Neural crest cell (in vitro differentiated cells): ENCODE data around the gene AGPAT4. TPM values are rescaled to one million over a fixed set of nuclear protein-coding genes. Genes with fewer than 3 reads are reported as not detected.
"Not testable (repeated sequence)": the region's sequence is repeated elsewhere in the genome, so short reads cannot be mapped to it uniquely, and the experiment has no call there.

Source experiments
- DNase-seq: peaks from one replicate; pipeline ENCODE4 v3.0.0; 2021; ENCODE audit warnings: low read depth, mixed read lengths, low spot score
- H3K27ac Mint-ChIP-seq: one replicate; pipeline ENCODE4 v1.8.0; 2021; ENCODE audit warnings: mild to moderate bottlenecking, mixed read lengths; ENCODE audit not compliant: unreplicated experiment
- H3K27me3 Mint-ChIP-seq: 2 replicates; pipeline ENCODE4 v1.8.0; 2021; ENCODE audit warnings: low read depth, mild to moderate bottlenecking, mixed read lengths
- H3K36me3 Mint-ChIP-seq: 2 replicates; pipeline ENCODE4 v1.8.0; 2021; ENCODE audit warnings: low read depth, mild to moderate bottlenecking, mixed read lengths
- H3K4me1 Mint-ChIP-seq: 2 replicates; pipeline ENCODE4 v1.8.0; 2021; ENCODE audit warnings: mixed read lengths
- H3K4me3 Mint-ChIP-seq: one replicate; pipeline ENCODE4 v1.8.0; 2021; ENCODE audit warnings: mild to moderate bottlenecking, mixed read lengths
- H3K9me3 Mint-ChIP-seq: 2 replicates; pipeline ENCODE4 v1.8.0; 2021; ENCODE audit warnings: mixed read lengths
- long read RNA-seq: library from polyadenylated mRNA; unstranded; transcript quantifications from one replicate; pipeline ENCODE4 v2.0.0, GENCODE V29; 2020
- total RNA-seq: library from RNA; stranded (reverse); gene quantifications from 2 replicates; pipeline ENCODE4 v1.2.1, GENCODE V29; 2021
- TF ChIP-seq, protein P1 (sequence below): fragments of 200-600 bp; sonication (generic); conservative IDR thresholded peaks from 2 replicates; pipeline ENCODE4 v1.5.0; 2021; ENCODE audit warnings: antibody characterized with exemption, mild to moderate bottlenecking

AGPAT4 gene, protein sequence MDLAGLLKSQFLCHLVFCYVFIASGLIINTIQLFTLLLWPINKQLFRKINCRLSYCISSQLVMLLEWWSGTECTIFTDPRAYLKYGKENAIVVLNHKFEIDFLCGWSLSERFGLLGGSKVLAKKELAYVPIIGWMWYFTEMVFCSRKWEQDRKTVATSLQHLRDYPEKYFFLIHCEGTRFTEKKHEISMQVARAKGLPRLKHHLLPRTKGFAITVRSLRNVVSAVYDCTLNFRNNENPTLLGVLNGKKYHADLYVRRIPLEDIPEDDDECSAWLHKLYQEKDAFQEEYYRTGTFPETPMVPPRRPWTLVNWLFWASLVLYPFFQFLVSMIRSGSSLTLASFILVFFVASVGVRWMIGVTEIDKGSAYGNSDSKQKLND
- total RNA-seq = 37.6 and 41.3 TPM in 2 replicates
- long read RNA-seq, full-length matches to known transcripts = 58 of 78 reads
- long read RNA-seq, partial matches to known transcripts = 3 of 78 reads
- long read RNA-seq, other reads (novel, unspliced or antisense) = 17 of 78 reads

DNA sequence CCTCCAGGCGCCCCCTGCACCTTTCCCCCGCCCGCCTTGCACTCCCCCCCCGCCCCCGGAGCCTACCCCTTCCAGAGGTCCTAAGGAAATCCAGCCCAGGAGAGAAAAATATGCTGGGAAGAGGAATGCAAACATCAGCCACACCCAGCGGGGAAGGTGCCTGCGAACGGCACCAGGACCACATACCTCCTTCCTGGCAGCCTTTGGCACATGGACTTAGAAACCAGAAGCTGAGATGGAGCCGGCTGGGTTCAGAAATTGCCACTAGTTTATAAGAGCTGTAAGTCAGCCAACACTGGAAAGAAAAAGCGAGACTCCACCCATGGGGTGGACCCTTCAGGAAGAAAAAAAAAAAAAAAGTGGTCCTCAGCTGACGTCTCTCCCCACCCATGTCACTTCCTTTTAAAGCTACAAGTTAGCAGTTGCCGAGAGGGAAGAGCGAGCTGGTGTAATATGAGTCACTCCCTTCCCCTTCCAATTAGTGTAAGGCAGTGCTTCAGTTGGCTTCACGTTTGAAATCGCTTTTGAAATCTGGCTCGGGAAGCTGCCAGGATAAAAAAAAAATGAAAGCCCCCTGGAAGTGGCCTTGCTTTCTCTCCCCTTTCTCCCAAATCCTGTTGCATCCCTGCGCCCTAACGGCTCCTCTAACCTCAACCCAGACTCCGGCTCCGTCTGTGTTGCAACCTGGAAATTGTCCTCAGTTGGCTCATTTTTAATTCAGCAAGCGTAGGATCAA lies at the start of gene AGPAT4:
TSS of gene AGPAT4 (minus strand) at position 310 of the 736 bp plus-strand sequence. CDS start 41,848 bp downstream, outside the sequence.
- Mint-ChIP-seq H3K36me3 (peaks cover 12% of the 10 kb centered on the region), H3K27ac (peak within 1 kb of the TSS; percentile 99), H3K4me3 (peak within 1 kb of the TSS; percentile 93), H3K27me3 (no peaks in the 10 kb centered on the region), H3K4me1 (peaks cover 44% of the 10 kb centered on the region), H3K9me3 (peaks cover 5% of the 10 kb centered on the region)
- TF ChIP-seq, protein P1, sequence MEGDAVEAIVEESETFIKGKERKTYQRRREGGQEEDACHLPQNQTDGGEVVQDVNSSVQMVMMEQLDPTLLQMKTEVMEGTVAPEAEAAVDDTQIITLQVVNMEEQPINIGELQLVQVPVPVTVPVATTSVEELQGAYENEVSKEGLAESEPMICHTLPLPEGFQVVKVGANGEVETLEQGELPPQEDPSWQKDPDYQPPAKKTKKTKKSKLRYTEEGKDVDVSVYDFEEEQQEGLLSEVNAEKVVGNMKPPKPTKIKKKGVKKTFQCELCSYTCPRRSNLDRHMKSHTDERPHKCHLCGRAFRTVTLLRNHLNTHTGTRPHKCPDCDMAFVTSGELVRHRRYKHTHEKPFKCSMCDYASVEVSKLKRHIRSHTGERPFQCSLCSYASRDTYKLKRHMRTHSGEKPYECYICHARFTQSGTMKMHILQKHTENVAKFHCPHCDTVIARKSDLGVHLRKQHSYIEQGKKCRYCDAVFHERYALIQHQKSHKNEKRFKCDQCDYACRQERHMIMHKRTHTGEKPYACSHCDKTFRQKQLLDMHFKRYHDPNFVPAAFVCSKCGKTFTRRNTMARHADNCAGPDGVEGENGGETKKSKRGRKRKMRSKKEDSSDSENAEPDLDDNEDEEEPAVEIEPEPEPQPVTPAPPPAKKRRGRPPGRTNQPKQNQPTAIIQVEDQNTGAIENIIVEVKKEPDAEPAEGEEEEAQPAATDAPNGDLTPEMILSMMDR = no peak
- DNase-seq = peak; percentile 41

DNA sequence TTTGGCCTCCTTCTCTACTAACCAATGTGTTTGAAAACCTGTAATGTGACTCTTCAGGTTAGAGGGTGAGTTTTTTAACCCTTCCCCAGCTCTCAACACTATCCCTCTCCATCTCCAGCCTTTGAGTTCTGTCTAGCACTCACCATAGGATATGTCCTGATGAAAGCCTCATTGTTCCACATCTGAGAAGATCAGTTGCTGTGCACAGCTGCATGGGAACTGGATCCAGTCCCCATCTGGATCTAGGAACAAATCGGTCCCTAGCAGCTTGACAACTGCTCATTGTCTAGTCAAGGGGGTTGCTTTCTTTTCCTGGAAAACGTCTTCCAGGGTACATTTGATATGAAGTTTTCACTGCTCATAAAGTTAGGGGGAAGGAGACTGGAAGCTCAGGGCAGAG lies 45.4 kb upstream of the AGPAT4 start:
- peak; percentile 25 for DNase-seq
- H3K9me3 Mint-ChIP-seq = peaks cover 8% of the 10 kb centered on the region
- no peaks in the 10 kb centered on the region for H3K27me3 Mint-ChIP-seq
- peaks cover 6% of the 10 kb centered on the region for H3K36me3 Mint-ChIP-seq
- H3K4me1 Mint-ChIP-seq = peaks cover 31% of the 10 kb centered on the region
- TF ChIP-seq, protein P1 = no peak
- peak overlapping the region; percentile 83 for H3K27ac Mint-ChIP-seq
- peak overlapping the region; percentile 45 for H3K4me3 Mint-ChIP-seq

DNA sequence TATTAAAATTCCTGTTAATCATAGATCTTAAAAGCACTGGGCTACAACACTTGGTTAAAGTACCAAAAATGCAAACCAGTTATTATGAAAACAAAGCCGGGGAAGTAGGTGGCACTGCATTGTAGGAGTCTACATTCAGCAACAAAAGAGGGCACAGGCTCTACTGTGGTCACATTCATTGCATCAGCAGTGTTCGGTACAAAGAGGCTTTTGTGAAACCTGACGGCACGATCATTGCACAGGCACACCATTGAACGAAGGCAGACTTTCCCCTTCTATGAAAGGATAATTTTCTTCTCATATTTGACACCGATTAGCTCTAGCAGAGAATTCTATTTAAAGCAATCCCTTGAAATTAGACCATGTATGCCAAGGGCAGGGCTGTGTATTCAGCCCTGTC lies 44.6 kb upstream of the AGPAT4 start:
- TF ChIP-seq, protein P1 = no peak
- Mint-ChIP-seq H3K9me3 (peaks cover 8% of the 10 kb centered on the region), H3K27me3 (no peaks in the 10 kb centered on the region), H3K36me3 (peaks cover 6% of the 10 kb centered on the region), H3K27ac (peak overlapping the region; percentile 83), H3K4me1 (peaks cover 39% of the 10 kb centered on the region), H3K4me3 (peak overlapping the region; percentile 45)
- DNase-seq = peak; percentile 40

DNA sequence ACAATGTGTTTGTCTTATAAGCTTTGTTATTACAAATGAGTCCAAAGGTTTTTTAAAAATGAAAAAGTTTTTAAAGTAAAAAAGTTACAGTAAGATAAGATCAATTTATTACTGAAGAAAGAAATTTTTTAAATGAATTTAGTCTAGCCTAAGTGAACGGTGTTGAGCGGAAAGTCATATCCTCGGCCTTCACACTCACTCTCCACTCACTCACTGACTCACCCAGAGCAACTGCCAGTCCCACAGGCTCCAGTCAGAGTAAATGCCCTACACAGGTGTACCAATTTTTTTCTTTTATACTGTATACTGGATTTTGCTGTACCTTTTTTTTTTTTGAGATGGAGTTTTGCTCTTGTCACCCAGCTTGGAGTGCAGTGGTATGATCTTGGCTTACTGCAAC lies 42.7 kb upstream of the AGPAT4 start:
- TF ChIP-seq, protein P1 = no peak
- H3K27me3 Mint-ChIP-seq = no peaks in the 10 kb centered on the region
- H3K4me1 Mint-ChIP-seq = peaks cover 43% of the 10 kb centered on the region
- no peak for DNase-seq
- no peaks in the 10 kb centered on the region for H3K36me3 Mint-ChIP-seq
- no peak overlapping the region for H3K27ac Mint-ChIP-seq
- no peak overlapping the region for H3K4me3 Mint-ChIP-seq
- peaks cover 3% of the 10 kb centered on the region for H3K9me3 Mint-ChIP-seq

DNA sequence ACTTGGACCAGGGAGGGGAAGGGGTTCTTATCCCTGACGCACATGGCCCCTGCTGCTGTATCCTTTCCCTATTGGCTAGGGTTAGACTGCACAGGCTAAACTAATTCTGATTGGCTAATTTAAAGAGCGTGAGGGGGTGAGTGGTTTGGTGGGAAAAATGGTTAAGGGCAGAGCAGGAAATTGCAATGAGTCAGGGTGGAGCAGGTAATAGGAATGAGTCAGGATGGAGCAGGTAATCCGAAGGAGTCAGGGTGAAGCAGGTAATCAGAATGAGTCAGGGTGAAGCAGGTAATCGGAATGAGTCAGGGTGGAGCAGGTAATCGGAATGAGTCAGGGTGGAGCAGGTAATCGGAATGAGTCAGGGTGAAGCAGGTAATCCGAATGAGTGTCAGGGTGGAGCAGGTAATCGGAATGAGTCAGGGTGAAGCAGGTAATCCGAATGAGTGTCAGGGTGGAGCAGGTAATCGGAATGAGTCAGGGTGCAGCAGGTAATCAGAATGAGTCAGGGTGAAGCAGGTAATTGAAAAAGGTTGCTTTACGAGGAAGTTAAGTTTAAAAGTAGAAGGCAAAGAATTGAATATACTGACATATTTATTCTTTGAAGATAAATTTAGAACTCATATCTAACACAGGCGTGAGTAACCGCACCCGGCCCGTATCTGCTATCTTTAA lies 41.5 kb upstream of the AGPAT4 start:
- H3K27me3 Mint-ChIP-seq, H3K4me3 Mint-ChIP-seq, H3K9me3 Mint-ChIP-seq, H3K27ac Mint-ChIP-seq, H3K36me3 Mint-ChIP-seq, DNase-seq: not testable (repeated sequence)
- H3K4me1 Mint-ChIP-seq = peaks cover 43% of the 10 kb centered on the region

DNA sequence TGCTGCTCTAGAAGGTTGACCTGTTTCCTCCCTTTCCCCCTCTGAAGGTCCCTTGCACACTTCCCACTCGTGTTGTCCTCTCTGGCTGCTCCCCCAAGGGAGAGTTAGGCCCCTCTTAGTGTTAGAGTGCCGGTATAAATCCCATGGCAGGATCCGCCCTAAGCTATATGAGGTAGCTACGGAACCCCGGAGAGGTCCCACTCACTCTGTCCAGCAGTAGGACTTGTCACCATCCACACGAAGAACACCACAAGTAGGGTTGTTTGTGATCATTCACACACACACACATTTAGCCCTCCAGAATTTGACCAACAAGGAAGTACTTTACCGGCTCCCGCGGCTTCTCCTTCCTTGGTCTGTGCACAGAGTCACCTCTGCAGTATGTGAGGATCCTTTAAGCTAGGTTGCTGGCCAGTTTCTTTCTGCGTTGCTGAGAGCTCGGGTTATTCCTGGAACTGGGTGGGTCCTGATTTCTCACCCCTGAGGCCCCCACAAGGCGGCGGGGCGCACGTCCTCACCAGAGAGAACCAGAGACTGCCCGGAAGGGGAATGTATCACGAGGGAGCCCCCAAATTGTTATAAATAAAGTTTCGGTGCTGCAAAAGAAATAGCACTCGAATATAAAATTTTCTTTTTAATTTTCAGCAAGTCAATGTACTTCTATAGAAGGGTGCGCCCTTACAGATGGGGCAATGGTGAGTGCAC lies 40.8 kb upstream of the AGPAT4 start:
- H3K27ac Mint-ChIP-seq, H3K4me3 Mint-ChIP-seq, DNase-seq, H3K27me3 Mint-ChIP-seq, H3K9me3 Mint-ChIP-seq, H3K36me3 Mint-ChIP-seq: not testable (repeated sequence)
- H3K4me1 Mint-ChIP-seq = peaks cover 38% of the 10 kb centered on the region
